ENCODE measurements around the gene CADM1. TPM values are rescaled to one million over a fixed set of nuclear protein-coding genes. Genes with fewer than 3 reads are reported as not detected.
"Not testable (repeated sequence)": the region's sequence is repeated elsewhere in the genome, so short reads cannot be mapped to it uniquely, and the experiment has no call there.

Gene CADM1
- total and polyA plus RNA-seq, 9 donors, result 6.6 to 61.2 (median 17.2) TPM

DNA sequence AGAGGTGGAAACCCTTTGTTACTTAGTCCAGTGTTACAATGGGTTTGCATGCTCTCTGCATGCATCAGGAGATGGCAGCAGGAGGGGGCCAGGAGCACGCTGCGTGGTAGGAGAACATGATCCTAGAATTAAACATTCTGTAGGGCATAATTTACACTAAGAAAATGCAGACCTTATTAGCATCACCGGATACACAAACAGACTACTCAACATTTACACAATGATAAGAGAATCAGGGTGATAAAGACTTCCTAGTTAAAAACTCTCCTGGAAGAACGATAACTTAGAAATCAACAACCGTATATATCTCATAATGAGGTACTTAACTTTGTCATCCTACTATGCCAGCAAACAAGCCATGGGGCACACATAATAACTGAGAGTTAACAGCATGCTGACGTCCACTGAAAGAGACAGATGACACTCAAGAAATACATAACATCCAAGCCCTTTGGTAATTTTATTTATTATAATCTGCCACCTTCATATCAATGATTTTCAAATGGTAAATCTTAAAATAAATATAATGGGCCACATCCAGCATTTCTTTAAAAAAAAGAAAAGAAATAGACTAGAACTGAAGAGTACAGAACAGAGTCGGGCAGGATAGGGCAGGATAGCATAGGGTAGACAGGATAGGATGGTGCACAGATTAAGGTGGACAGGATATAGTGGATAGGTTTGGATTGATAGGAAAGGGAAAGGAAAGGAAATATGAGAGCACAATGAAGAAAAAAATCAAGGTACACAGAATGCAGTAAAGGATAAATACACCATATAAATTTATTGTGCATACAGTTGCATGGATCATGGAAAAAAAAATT is 27.5 kb downstream of the CADM1 start:
- Histone ChIP-seq H3K4me3 (no peak overlapping the region), H3K27me3 (no peaks in the 10 kb centered on the region), H3K4me1 (ENCODE audit: insufficient read depth) (no peaks in the 10 kb centered on the region), H3K27ac (no peak overlapping the region), H3K9me3 (no peaks in the 10 kb centered on the region), H3K36me3 (no peaks in the 10 kb centered on the region)
- TF ChIP-seq POLR2A (IDR thresholded peaks at IDR 0.05), result no peak
- no peak for TF ChIP-seq EP300 (IDR thresholded peaks at IDR 0.05)
- no peak for TF ChIP-seq CTCF (IDR thresholded peaks at IDR 0.05)
- WGBS, 3 donors, result 64 to 76% (median 67%) methylated on average over 7 of the region's 7 CpGs
- intact Hi-C loops (cut with DNase I), result no loop called here
- DNase-seq, result no peak

DNA sequence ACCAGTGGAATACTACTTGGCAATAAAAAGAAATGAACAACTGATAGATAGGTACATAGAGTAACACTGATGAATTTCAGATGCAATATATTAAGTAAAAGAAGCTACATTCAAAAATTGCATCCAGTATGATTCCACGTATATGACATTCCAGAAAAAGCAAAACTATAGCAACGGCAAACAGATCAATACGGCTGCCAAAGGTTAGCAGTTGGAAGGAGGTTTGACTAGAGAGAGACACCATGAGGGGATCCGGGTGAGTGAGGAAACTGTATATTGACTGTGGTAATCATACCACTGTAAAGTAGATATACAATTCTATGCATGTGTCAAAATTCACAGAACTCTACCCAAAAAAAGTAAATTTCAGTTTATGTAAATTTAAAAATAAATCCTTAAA is 28.7 kb downstream of the CADM1 start:
- no peaks in the 10 kb centered on the region for H3K36me3 ChIP-seq
- no peaks in the 10 kb centered on the region for H3K27me3 ChIP-seq
- 92 to 97% (median 95%) methylated on average over 4 of the region's 4 CpGs for WGBS, 3 donors
- no peak for TF ChIP-seq POLR2A (IDR thresholded peaks at IDR 0.05)
- no peak for TF ChIP-seq CTCF (IDR thresholded peaks at IDR 0.05)
- no peak for TF ChIP-seq EP300 (IDR thresholded peaks at IDR 0.05)
- no peak overlapping the region for H3K4me3 ChIP-seq
- H3K9me3 ChIP-seq, result no peaks in the 10 kb centered on the region
- DNase-seq, result no peak
- no peaks in the 10 kb centered on the region for H3K4me1 ChIP-seq (ENCODE audit: insufficient read depth)
- H3K27ac ChIP-seq, result no peak overlapping the region
- intact Hi-C loops (cut with DNase I), result no loop called here

DNA sequence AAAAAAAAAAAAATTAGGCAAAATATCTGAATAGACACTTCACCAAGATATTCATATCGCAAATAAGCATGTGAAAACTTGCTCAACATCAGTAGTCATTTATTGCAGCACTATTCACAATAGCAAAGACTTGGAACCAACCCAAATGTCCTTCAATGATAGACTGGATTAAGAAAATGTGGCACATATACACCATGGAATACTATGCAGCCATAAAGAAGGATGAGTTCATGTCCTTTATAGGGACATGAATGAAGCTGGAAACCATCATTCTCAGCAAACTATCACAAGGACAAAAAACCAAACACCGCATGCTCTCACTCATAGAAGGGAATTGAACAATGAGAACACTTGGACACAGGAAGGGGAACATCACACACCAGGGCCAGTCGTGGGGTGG is 29.9 kb downstream of the CADM1 start:
- H3K4me1 ChIP-seq (ENCODE audit: insufficient read depth); H3K9me3 ChIP-seq; H3K36me3 ChIP-seq; H3K4me3 ChIP-seq; H3K27ac ChIP-seq; DNase-seq; intact Hi-C loops (cut with DNase I); H3K27me3 ChIP-seq: not testable (repeated sequence)
- WGBS, 3 donors, result 93 to 100% (median 95%) methylated on average over 3 of the region's 3 CpGs

GRCh38 chr11:115473167-115473566 is 31.0 kb downstream of the CADM1 start:
- no peak for DNase-seq
- Histone ChIP-seq H3K27me3 (no peaks in the 10 kb centered on the region), H3K27ac (no peak overlapping the region), H3K4me1 (ENCODE audit: insufficient read depth) (no peaks in the 10 kb centered on the region), H3K4me3 (no peak overlapping the region), H3K9me3 (no peaks in the 10 kb centered on the region), H3K36me3 (no peaks in the 10 kb centered on the region)
- intact Hi-C loops (cut with DNase I), result no loop called here
- TF ChIP-seq CTCF (IDR thresholded peaks at IDR 0.05) (no peak), EP300 (IDR thresholded peaks at IDR 0.05) (no peak), POLR2A (IDR thresholded peaks at IDR 0.05) (no peak)
- 94 to 97% (median 96%) methylated on average over 8 of the region's 8 CpGs for WGBS, 3 donors

DNA sequence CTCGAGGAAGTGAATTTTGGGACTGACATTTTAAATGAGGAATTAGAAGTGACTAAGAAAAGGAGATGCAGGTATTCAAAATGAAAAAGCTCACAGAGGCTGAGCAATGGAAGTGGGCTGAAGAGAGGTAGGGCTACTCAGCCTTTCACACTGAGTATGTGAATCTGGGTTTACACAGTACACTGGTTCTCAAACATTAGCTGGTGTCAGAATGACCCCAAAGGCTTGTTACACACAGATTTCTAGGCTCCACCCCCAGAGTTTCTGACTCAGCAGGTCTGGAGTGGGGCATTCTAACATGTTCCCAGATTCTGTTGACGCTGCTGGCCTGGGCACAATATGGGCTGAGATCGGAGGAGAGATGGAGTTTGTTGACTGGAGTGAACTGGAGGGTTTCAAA is 32.8 kb downstream of the CADM1 start:
- Histone ChIP-seq H3K4me1 (ENCODE audit: insufficient read depth) (no peaks in the 10 kb centered on the region), H3K27ac (no peak overlapping the region), H3K27me3 (no peaks in the 10 kb centered on the region), H3K9me3 (no peaks in the 10 kb centered on the region), H3K36me3 (no peaks in the 10 kb centered on the region), H3K4me3 (no peak overlapping the region)
- 75 to 84% (median 83%) methylated on average over 3 of the region's 3 CpGs for whole genome bisulfite sequencing, 3 donors
- no peak for DNase-seq
- TF ChIP-seq POLR2A (IDR thresholded peaks at IDR 0.05) (no peak), CTCF (IDR thresholded peaks at IDR 0.05) (no peak), EP300 (IDR thresholded peaks at IDR 0.05) (no peak)
- intact Hi-C loops (cut with DNase I), result no loop called here
